WTC11 (cell line): ENCODE measurements around the gene HK2. TPM values are rescaled to one million over a fixed set of nuclear protein-coding genes. Genes with fewer than 3 reads are reported as not detected.
"Not testable (repeated sequence)": the region's sequence is repeated elsewhere in the genome, so short reads cannot be mapped to it uniquely, and the experiment has no call there.

ENCODE experiments used
- ATAC-seq: fragments of 200-7000 bp; cut with Tn5 transposase; 2 replicates; pipeline ENCODE4 v1.10.0; 2021; ENCODE audit warnings: mild to moderate bottlenecking, moderate library complexity
- CTCF ChIA-PET: fragments of 300-600 bp; sonication (Branson Sonifier 250); formaldehyde crosslinking; loops from one replicate; lab custom pipeline; 2021; ENCODE audit warnings: antibody characterized with exemption; lab: Charles Lee
- POLR2A ChIA-PET: fragments of 350-600 bp; sonication (Branson Sonifier 250); formaldehyde crosslinking; loops from one replicate; lab custom pipeline; 2021; ENCODE audit warnings: antibody characterized with exemption; lab: Charles Lee
- DNase-seq: peaks from one replicate; pipeline ENCODE4 v3.0.0; 2021; ENCODE audit warnings: low spot score
- H3K27ac Mint-ChIP-seq: 2 replicates; pipeline ENCODE4 v1.8.0; 2021; ENCODE audit warnings: mixed read lengths
- H3K27me3 Mint-ChIP-seq: 2 replicates; pipeline ENCODE4 v1.8.0; 2021; ENCODE audit warnings: low read depth, mild to moderate bottlenecking, moderate library complexity, mixed read lengths
- H3K36me3 Mint-ChIP-seq: 2 replicates; pipeline ENCODE4 v1.8.0; 2021; ENCODE audit warnings: mixed read lengths
- H3K4me1 Mint-ChIP-seq: 2 replicates; pipeline ENCODE4 v1.8.0; 2022; ENCODE audit warnings: mixed read lengths
- H3K4me3 Mint-ChIP-seq: 2 replicates; pipeline ENCODE4 v1.8.0; 2021; ENCODE audit warnings: mild to moderate bottlenecking, moderate library complexity, mixed read lengths
- H3K9me3 Mint-ChIP-seq: 2 replicates; pipeline ENCODE4 v1.8.0; 2021; ENCODE audit warnings: mixed read lengths
- AR ChIP-seq: fragments of 250-450 bp; sonication (Bioruptor Pico); IDR thresholded peaks from 2 replicates; pipeline ENCODE4 v1.9.0; 2021; ENCODE audit warnings: mild to moderate bottlenecking
- ATF2 ChIP-seq: sonication (generic); formaldehyde crosslinking; IDR thresholded peaks from 2 replicates; pipeline ENCODE4 v1.8.1; 2022; ENCODE audit warnings: low read depth, missing genetic modification reagents, borderline replicate concordance
- CREB1 ChIP-seq: sonication (generic); formaldehyde crosslinking; IDR thresholded peaks from 2 replicates; pipeline ENCODE4 v1.8.0; 2023; ENCODE audit warnings: mild to moderate bottlenecking, missing genetic modification reagents
- E2F1 ChIP-seq: sonication (generic); formaldehyde crosslinking; IDR thresholded peaks from 2 replicates; pipeline ENCODE4 v1.8.0; 2022; ENCODE audit warnings: mild to moderate bottlenecking, missing genetic modification reagents
- ETV6 ChIP-seq: sonication (generic); formaldehyde crosslinking; IDR thresholded peaks from 2 replicates; pipeline ENCODE4 v1.8.1; 2022; ENCODE audit warnings: mild to moderate bottlenecking, missing genetic modification reagents
- KAT7 ChIP-seq: sonication (generic); formaldehyde crosslinking; IDR thresholded peaks from 2 replicates; pipeline ENCODE4 v1.8.1; 2023; ENCODE audit warnings: missing genetic modification reagents, mild to moderate bottlenecking, borderline replicate concordance
- NFYB ChIP-seq: sonication (generic); formaldehyde crosslinking; conservative IDR thresholded peaks from 2 replicates; pipeline ENCODE4 v1.8.0; 2022; ENCODE audit warnings: low read depth, missing genetic modification reagents
- SP1 ChIP-seq: sonication (generic); formaldehyde crosslinking; conservative IDR thresholded peaks from 2 replicates; pipeline ENCODE4 v1.8.1; 2022; ENCODE audit warnings: missing genetic modification reagents
- ZBTB21 ChIP-seq: sonication (generic); formaldehyde crosslinking; IDR thresholded peaks from 2 replicates; pipeline ENCODE4 v1.8.1; 2023; ENCODE audit warnings: mild to moderate bottlenecking, missing genetic modification reagents, borderline replicate concordance
- ZNF317 ChIP-seq: sonication (generic); formaldehyde crosslinking; IDR thresholded peaks from 2 replicates; pipeline ENCODE4 v1.8.1; 2023; ENCODE audit warnings: low read depth, mild to moderate bottlenecking, moderate library complexity, missing genetic modification reagents, borderline replicate concordance
- total RNA-seq: library from RNA; stranded (reverse); gene quantifications from 3 replicates; pipeline ENCODE4 v1.2.3, GENCODE V29; 2021
- TF ChIP-seq, protein P1 (sequence below): fragments of 250-450 bp; sonication (Bioruptor Pico); IDR thresholded peaks from 2 replicates; pipeline ENCODE4 v1.9.0; 2021; ENCODE audit warnings: mild to moderate bottlenecking

The HK2 gene
- total RNA-seq, 1 experiment from 2014 or later, result 61.6 TPM

GRCh38 chr2:74831693-74832530 is 2.0 kb upstream of the HK2 start:
- H3K4me3 Mint-ChIP-seq, result no peak overlapping the region
- H3K4me1 Mint-ChIP-seq, result peaks cover 34% of the 10 kb centered on the region
- ChIA-PET POLR2A (interaction anchor here (0.6 kb wide), 1 partner anchor 140 kb away, joined by 3 read pairs; no protein-coding TSS in a partner anchor), CTCF (no interaction called here)
- peaks cover 4% of the 10 kb centered on the region; the same call in 1 of the 2 replicates for H3K9me3 Mint-ChIP-seq
- TF ChIP-seq ZBTB21 (CRISPR knock-in tag) (no peak), ZNF317 (CRISPR knock-in tag) (no peak), E2F1 (no peak), SP1 (CRISPR knock-in tag) (no peak), AR (CRISPR knock-in tag) (no peak), KAT7 (CRISPR knock-in tag) (no peak), ETV6 (CRISPR knock-in tag) (no peak), ATF2 (CRISPR knock-in tag) (no peak), NFYB (no peak)
- TF ChIP-seq, protein P1, sequence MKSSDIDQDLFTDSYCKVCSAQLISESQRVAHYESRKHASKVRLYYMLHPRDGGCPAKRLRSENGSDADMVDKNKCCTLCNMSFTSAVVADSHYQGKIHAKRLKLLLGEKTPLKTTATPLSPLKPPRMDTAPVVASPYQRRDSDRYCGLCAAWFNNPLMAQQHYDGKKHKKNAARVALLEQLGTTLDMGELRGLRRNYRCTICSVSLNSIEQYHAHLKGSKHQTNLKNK, result no peak
- no peak overlapping the region for H3K27ac Mint-ChIP-seq
- ATAC-seq, result no peak
- H3K27me3 Mint-ChIP-seq, result no peaks in the 10 kb centered on the region
- DNase-seq, result no peak
- no peaks in the 10 kb centered on the region for H3K36me3 Mint-ChIP-seq

DNA sequence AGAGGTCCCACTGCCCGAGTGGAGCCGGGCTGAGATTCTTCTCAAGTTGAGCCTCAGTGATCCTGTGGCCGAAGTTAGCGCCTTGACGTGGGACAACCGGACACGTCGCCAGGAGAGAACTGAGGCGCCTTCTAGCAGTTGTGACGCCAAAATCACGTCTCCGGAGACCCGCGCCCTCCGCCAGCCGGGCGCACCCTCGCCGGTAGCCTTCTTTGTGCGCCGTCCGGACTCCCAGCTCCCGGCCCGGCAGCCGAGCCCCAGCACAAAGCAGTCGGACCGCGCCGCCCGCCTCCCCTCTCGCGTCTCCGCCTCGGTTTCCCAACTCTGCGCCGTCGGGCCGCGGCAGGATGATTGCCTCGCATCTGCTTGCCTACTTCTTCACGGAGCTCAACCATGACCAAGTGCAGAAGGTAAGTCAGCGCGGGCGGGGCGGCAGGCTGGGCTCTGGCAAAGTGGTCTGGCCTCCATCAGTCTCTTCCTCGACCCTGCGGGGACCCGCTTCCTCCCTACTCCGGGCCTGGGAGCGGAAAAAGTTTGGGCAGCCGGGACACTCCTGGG is 386 bp downstream of the HK2 start:
- not testable (repeated sequence) for ATAC-seq
- peak; percentile 38; the same call in 1 of the 2 replicates for TF ChIP-seq NFYB
- TF ChIP-seq CREB1 (CRISPR knock-in tag), result peak; percentile 7; the same call in 1 of the 2 replicates
- TF ChIP-seq, all 79 proteins: peak for 2; not testable (repeated sequence) for 77
- not testable (repeated sequence) for DNase-seq, H3K36me3 Mint-ChIP-seq, H3K9me3 Mint-ChIP-seq, H3K27me3 Mint-ChIP-seq
- Mint-ChIP-seq H3K4me3 (peak overlapping the region; percentile 86), H3K27ac (peak overlapping the region; percentile 94), H3K4me1 (peaks cover 52% of the 10 kb centered on the region)
- CTCF ChIA-PET, result interaction anchor here (1.1 to 4.4 kb wide), 4 partner anchors 9 to 144 kb away, joined by 3 to 60 read pairs (median 28); no protein-coding TSS in a partner anchor
- POLR2A ChIA-PET, result interaction anchor here (0.7 to 2.2 kb wide), 5 partner anchors 11 to 120 kb away, joined by 3 to 13 read pairs (median 6); no protein-coding TSS in a partner anchor
